Measurements from ENCODE around the gene ALDH3A2.

ALDH3A2 gene

DNA sequence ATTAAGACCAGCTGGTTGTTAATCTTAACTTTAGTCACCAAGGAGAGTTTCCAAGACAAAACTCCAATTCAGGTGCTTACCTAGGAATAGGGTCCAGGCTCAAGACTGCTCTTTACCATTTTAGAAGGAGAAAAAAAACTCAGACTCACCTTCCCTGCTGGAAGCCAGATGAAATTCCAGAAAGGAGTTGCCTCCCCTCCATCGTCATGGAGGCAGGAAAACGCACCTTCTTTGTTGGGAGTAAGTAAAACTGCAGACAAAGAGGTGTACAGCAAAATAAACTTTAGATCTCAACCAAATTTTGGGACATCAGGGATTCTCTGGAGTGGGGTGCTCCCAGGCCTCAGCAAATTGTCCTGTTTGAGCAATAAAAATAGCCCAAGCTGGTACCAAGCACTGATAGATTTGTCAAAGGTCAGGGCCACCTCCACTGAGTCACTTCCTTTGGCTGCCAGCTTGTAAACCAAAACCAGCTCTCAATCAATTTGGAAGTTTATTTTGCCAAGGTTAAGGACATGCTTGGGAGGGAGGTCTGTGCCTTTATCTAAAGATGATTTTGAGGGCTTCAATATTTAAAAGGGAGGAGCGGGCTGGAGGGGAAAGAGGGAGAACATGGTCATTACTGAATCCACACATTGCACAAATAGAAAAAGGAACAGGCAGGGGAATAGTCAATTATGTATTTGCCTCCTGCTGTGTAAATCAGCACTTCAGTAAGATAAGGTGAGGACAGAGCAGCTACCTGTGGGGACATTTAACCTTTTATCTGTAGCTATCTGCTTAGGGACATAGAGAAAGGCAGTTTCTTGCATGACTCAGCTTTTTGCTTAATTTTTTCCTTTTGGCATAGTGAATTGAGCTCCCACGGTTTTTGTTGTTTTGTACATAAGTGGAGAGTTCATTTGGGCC is 1.5 kb upstream of the ALDH3A2 start:
- TF ChIP-seq, protein P1, sequence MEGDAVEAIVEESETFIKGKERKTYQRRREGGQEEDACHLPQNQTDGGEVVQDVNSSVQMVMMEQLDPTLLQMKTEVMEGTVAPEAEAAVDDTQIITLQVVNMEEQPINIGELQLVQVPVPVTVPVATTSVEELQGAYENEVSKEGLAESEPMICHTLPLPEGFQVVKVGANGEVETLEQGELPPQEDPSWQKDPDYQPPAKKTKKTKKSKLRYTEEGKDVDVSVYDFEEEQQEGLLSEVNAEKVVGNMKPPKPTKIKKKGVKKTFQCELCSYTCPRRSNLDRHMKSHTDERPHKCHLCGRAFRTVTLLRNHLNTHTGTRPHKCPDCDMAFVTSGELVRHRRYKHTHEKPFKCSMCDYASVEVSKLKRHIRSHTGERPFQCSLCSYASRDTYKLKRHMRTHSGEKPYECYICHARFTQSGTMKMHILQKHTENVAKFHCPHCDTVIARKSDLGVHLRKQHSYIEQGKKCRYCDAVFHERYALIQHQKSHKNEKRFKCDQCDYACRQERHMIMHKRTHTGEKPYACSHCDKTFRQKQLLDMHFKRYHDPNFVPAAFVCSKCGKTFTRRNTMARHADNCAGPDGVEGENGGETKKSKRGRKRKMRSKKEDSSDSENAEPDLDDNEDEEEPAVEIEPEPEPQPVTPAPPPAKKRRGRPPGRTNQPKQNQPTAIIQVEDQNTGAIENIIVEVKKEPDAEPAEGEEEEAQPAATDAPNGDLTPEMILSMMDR (IDR thresholded peaks at IDR 0.05; ENCODE audit: insufficient read depth, low read length, missing control alignments), result no peak
- CTCF ChIA-PET, result interaction anchor here (0.8 to 2.0 kb wide), 7 partner anchors 115 to 329 kb away, joined by 3 to 8 read pairs (median 4); partner anchors contain the start of gene B9D1
- no peak for DNase-seq (ENCODE audit: low read depth, low spot score)
- H3K4me3 ChIP-seq (ENCODE audit: low read depth, low read length), result no peak overlapping the region; the same call in 1 of the 2 replicates
- POLR2A ChIA-PET, result no interaction called here

DNA sequence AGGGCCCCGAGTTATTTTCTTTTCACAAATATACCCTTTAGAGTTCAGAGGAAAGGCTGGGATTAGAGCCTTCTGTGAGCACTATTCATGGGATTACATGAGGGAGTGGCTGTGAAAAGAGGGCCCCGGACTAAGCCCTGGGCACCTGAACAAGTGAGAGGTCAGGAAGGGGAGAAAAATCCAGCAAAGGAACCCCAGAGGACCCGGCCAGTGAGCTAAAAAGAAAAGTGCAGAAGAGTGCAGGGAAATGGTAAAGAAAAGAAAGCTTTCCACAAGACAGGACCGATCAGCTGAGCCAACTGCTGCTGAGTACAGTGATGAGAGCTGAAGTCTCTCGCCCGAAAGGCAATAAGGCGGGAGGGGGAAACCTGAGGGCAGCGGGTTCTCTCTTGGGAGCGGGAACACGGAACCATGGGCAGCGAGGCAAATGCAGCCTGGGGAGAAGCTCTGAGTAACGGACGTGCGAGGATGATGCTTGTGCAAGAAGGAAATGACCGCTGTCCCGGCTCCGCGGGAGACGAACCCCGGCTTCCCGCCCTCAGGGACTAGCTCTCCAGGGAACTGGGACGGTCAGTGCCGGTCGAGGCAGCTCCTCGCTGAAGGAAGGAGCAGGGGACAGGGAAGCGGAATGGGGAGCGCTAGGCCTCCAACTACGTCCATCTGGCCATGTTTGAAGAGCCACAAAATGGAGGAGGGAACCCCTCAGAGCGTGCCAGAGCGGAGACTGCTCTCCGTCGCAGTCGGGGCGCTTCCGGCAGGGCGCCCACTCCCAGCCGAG is 665 bp upstream of the ALDH3A2 start:
- H3K4me3 ChIP-seq (ENCODE audit: low read depth, low read length), result peak overlapping the region; percentile 93
- peak; percentile 21 for DNase-seq (ENCODE audit: low read depth, low spot score)
- POLR2A ChIA-PET, result interaction anchor here (0.5 kb wide), 1 partner anchor 287 kb away, joined by 3 read pairs; no protein-coding TSS in a partner anchor
- CTCF ChIA-PET, result interaction anchor here (0.8 to 2.0 kb wide), 10 partner anchors 13 to 285 kb away, joined by 3 to 8 read pairs (median 3); partner anchors contain the start of gene B9D1
- TF ChIP-seq, protein P1 (IDR thresholded peaks at IDR 0.05; ENCODE audit: insufficient read depth, low read length, missing control alignments), result no peak

DNA sequence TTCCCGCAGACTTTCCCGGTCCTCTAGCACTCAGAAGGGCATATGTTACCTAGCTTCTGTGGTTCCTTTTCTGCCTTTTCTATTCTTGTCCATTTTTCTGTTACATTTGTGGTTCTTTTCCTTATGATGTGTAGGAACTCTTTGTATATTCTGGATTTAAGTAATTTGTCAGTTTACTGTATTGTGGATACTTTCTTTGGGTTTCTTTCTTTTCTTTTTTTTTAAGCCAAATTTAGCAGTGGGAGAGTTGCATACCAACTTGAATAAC is 657 bp downstream of the ALDH3A2 start:
- TF ChIP-seq, protein P1 (IDR thresholded peaks at IDR 0.05; ENCODE audit: insufficient read depth, low read length, missing control alignments), result no peak
- peak overlapping the region; percentile 93 for H3K4me3 ChIP-seq (ENCODE audit: low read depth, low read length)
- no peak for DNase-seq (ENCODE audit: low read depth, low spot score)
- ChIA-PET CTCF (interaction anchor here (0.9 to 1.6 kb wide), 3 partner anchors 30 to 136 kb away, joined by 4 to 6 read pairs (median 4); no protein-coding TSS in a partner anchor), POLR2A (interaction anchor here (0.6 kb wide), 1 partner anchor 19 kb away, joined by 3 read pairs; no protein-coding TSS in a partner anchor)

DNA sequence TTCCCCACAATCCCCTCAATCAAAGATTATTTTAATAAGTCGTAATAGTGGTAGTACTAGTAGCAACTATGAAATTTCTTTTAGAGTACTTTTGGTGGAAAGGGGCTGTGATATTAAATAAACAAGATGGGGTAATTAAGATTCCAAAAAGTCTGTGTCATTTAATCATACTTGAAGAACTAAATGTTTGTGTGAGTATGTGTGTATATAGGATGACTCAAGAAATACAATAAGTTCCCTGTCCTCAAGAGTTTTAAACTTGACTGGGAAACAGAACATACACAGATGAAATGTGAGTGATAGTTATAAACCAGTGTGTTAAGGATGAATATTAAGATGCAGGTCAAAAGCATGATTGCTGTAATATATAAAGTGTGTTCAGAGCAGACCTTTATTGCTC is 2.3 kb downstream of the ALDH3A2 start:
- no peak overlapping the region for H3K4me3 ChIP-seq (ENCODE audit: low read depth, low read length)
- DNase-seq (ENCODE audit: low read depth, low spot score), result peak; percentile 26
- POLR2A ChIA-PET, result no interaction called here
- CTCF ChIA-PET, result no interaction called here
- TF ChIP-seq, protein P1 (IDR thresholded peaks at IDR 0.05; ENCODE audit: insufficient read depth, low read length, missing control alignments), result no peak

DNA sequence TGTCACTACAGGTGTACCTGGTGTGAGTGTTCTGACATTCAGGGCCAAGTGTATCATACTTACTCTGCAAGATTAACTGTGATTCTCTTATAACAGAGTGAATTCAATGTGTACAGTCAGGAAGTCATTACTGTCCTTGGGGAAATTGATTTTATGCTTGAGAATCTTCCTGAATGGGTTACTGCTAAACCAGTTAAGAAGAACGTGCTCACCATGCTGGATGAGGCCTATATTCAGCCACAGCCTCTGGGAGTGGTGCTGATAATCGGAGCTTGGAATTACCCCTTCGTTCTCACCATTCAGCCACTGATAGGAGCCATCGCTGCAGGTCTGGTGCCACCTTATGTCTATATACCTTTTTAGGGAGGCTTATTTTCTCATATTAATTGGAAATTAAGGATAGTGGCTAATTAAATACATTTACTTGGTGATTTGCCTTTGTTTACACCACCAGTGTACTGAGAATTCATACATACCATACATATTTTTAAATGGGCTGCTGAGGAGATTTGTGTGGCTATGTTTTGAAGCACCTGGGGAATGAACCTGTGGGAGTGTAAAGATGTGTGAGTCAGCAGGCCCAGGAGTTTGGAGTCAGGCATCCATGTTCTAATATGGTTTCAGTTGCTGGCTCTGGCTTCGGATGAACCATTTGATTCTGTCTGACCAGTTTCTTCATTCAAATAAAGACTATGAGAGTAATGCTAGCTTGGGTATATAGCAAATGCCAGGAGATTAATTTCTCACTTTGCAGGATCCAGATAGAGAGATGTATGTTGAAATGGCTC is 3.1 kb downstream of the ALDH3A2 start:
- POLR2A ChIA-PET, result no interaction called here
- TF ChIP-seq, protein P1 (IDR thresholded peaks at IDR 0.05; ENCODE audit: insufficient read depth, low read length, missing control alignments), result no peak
- no peak for DNase-seq (ENCODE audit: low read depth, low spot score)
- H3K4me3 ChIP-seq (ENCODE audit: low read depth, low read length), result no peak overlapping the region
- CTCF ChIA-PET, result interaction anchor here (0.9 to 2.2 kb wide), 3 partner anchors 11 to 111 kb away, joined by 3 to 8 read pairs (median 3); no protein-coding TSS in a partner anchor
